Measurements from ENCODE around the gene PAK4. TPM values are rescaled to one million over a fixed set of nuclear protein-coding genes. Genes with fewer than 3 reads are reported as not detected.
A peak's percentile ranks its signal among the peaks of the same experiment; 100 is the strongest.

PAK4 gene
- total RNA-seq, 1 experiment from 2014 or later = 63.1 TPM

DNA sequence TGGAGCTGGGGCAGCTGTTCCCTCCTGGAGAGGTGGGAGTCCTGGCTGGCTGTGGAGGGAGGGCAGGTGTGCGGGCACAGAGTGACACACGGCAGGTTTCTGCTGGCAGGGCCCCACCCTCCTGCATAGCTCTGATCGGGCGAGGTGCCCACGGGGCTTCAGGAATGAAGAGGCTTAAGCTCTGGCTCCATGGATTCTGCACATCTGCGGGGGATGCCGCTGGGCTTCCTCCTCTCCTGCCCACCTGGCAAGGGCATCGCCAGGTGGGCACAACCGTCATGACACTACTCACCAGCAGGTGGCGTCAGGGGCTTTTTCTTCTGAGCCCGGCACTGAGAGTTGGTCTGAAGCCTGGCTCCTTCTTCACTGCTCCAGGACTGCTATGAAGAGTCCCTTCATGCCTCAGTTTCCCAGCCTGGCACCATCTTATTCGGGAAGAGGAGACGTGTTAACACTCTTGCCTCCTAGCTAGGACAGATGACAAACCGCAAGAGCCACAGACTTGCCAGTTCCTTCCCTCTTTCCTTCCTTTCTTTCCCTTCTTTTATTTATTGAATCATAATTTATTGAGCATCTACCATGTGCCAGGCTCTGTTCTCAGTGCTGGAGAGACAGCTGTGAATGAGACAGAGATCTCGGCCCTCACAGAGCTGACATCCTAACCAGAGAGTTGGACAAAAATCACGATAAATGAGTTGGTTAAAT is 15.2 kb upstream of the PAK4 start:
- TF ChIP-seq, protein P1, sequence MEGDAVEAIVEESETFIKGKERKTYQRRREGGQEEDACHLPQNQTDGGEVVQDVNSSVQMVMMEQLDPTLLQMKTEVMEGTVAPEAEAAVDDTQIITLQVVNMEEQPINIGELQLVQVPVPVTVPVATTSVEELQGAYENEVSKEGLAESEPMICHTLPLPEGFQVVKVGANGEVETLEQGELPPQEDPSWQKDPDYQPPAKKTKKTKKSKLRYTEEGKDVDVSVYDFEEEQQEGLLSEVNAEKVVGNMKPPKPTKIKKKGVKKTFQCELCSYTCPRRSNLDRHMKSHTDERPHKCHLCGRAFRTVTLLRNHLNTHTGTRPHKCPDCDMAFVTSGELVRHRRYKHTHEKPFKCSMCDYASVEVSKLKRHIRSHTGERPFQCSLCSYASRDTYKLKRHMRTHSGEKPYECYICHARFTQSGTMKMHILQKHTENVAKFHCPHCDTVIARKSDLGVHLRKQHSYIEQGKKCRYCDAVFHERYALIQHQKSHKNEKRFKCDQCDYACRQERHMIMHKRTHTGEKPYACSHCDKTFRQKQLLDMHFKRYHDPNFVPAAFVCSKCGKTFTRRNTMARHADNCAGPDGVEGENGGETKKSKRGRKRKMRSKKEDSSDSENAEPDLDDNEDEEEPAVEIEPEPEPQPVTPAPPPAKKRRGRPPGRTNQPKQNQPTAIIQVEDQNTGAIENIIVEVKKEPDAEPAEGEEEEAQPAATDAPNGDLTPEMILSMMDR (conservative IDR thresholded peaks at IDR 0.05) = peak; percentile 82
- Mint-ChIP-seq H3K9me3 (no peaks in the 10 kb centered on the region), H3K36me3 (ENCODE audit: insufficient read depth in 1 of 3, low read depth in 3 of 3) (no peaks in the 10 kb centered on the region), H3K4me3 (no peak overlapping the region), H3K4me1 (peaks cover 8 to 11% of the 10 kb centered on the region in 2 experiments), H3K27ac (no peak overlapping the region), H3K27me3 (ENCODE audit: low read depth) (peaks cover 19% of the 10 kb centered on the region)
- no peak overlapping the region for H2BK12ac ChIP-seq (ENCODE audit: insufficient read length, low read depth, low read length)
- H3K18ac ChIP-seq (ENCODE audit: insufficient read length, low read depth, low read length) = no peak overlapping the region
- no peaks in the 10 kb centered on the region for H3K9me3 ChIP-seq (ENCODE audit: control insufficient read depth, low read depth, low read length)
- H2BK15ac ChIP-seq (ENCODE audit: low read depth, low read length) = no peak overlapping the region
- H4K91ac ChIP-seq (ENCODE audit: insufficient read length, low read depth, low read length) = no peak overlapping the region
- H3K14ac ChIP-seq (ENCODE audit: insufficient read depth, low read length) = no peak overlapping the region
- H3K27ac ChIP-seq (ENCODE audit: insufficient read length, low read depth, low read length) = no peak overlapping the region
- no peaks in the 10 kb centered on the region for H3K79me1 ChIP-seq (ENCODE audit: insufficient read depth, low read depth, low read length, poor library complexity, severe bottlenecking)
- no peaks in the 10 kb centered on the region; the same call in 1 of the 2 replicates for H3K27me3 ChIP-seq (ENCODE audit: insufficient read depth, low read length)
- H3K4ac ChIP-seq (ENCODE audit: low read depth, low read length) = no peak overlapping the region
- H4K5ac ChIP-seq (ENCODE audit: insufficient read length, low read depth, low read length) = no peak overlapping the region
- H3K79me2 ChIP-seq (ENCODE audit: insufficient read depth, low read length) = no peaks in the 10 kb centered on the region
- DNase-seq = peak; percentile 55
- no peak overlapping the region for H2AFZ ChIP-seq (ENCODE audit: low read length)
- H2BK5ac ChIP-seq (ENCODE audit: insufficient read length, low read length) = no peak overlapping the region
- H3K4me1 ChIP-seq (ENCODE audit: insufficient read depth, low read length) = no peaks in the 10 kb centered on the region
- no peaks in the 10 kb centered on the region for H3K23me2 ChIP-seq (ENCODE audit: insufficient read length, low read depth, low read length, poor library complexity, severe bottlenecking)
- H3K23ac ChIP-seq (ENCODE audit: insufficient read length, low read depth, low read length) = no peak overlapping the region
- no peak overlapping the region for H2AK5ac ChIP-seq (ENCODE audit: insufficient read length, low read length)
- H4K8ac ChIP-seq (replicated peaks; ENCODE audit: insufficient read length, low read depth, low read length) = no peak overlapping the region
- no CpG with 5 or more reads among the region's 16 CpGs for WGBS (ENCODE audit: extremely low coverage, insufficient read length, low lambda C conversion rate)
- H2BK20ac ChIP-seq (ENCODE audit: low read depth, low read length, poor library complexity, severe bottlenecking) = no peak overlapping the region
- H3T11ph ChIP-seq (ENCODE audit: low read length) = no peak overlapping the region
- no peak overlapping the region for H3K9ac ChIP-seq (ENCODE audit: extremely low read depth, insufficient read length, low read length)
- no peak overlapping the region for H3K4me2 ChIP-seq (ENCODE audit: insufficient read depth, insufficient read length, low read length)
- no peak overlapping the region for H2BK120ac ChIP-seq (ENCODE audit: low read depth, low read length, poor library complexity, severe bottlenecking)
- H4K20me1 ChIP-seq (ENCODE audit: control insufficient read depth, insufficient read depth, insufficient read length) = no peaks in the 10 kb centered on the region
- H3K56ac ChIP-seq (ENCODE audit: insufficient read length, low read depth, low read length) = no peak overlapping the region

Data from H9 (cell line).